Measurements from ENCODE around the gene C22orf39.
A peak's percentile ranks its signal among the peaks of the same experiment; 100 is the strongest.

C22orf39 gene

DNA sequence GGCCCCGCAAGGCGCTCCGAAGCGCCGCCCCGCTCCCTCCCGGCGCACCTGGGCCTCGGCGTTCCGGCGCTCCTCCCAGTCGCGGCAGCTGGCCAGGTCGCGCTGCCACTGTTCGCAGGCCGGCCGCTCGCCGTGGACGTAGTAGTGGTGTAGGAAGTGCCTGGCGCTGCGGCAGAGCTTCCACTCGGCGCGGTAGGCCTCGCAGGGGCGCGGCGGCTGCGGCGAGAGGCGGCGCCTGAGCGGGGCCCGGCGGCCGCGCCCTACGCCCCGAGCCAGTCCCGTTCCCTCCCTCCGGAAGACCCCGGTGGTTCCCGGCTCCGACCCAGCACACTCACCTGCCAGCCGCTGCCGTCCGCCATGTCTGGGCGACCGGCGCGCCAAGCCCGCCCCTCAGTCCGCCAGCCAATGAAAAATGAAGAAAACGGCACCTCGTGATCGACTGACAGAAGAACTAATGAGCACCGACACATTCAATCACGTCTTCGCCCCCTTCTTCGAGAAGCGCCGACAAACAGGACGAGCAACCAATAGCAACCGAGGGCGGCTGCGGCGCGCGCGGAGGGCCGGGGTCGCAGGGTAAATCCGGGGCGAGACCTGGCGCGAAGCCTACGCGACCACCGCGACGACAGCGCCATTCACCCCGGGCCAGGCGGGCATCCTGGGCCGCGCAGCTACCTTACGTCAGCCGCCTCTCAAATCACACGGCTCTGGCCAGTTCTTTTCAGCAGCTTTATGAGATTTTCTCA lies at the start of gene C22orf39:
Gene C22orf39, minus strand, starts transcription at position 382 of the 746 bp plus-strand sequence. Its CDS starts 23 bp downstream, at position 359.
- DNase-seq (ENCODE audit: low spot score), result peak; percentile 95

DNA sequence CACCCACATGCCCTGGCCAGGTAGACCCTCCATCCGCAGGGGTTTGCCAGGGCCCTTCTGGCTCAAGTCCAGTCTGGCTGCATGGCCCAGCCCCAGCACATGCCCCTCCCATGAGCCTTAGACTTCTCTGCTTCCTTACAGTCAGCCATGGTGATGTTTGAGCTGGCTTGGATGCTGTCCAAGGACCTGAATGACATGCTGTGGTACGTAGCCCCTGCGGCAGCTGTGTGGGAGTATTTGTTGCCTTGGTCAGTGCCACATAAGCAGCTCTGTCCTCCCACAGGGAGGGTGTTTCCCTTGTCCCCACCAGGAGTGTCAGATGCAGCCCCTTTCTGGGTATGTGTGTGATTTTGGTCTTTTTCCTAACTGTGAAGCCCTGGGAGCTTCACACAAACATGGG lies 49.7 kb upstream of the C22orf39 start:
- DNase-seq (ENCODE audit: low spot score), result no peak

- no peak for DNase-seq (ENCODE audit: low spot score)
Measured at GRCh38 chr22:19496324-19496630, 48.8 kb upstream of the C22orf39 start.

GRCh38 chr22:19495562-19496323 lies 48.2 kb upstream of the C22orf39 start:
- DNase-seq (ENCODE audit: low spot score), result no peak

- DNase-seq (ENCODE audit: low spot score), result no peak
Measured at GRCh38 chr22:19494676-19495173, 47.2 kb upstream of the C22orf39 start.

DNA sequence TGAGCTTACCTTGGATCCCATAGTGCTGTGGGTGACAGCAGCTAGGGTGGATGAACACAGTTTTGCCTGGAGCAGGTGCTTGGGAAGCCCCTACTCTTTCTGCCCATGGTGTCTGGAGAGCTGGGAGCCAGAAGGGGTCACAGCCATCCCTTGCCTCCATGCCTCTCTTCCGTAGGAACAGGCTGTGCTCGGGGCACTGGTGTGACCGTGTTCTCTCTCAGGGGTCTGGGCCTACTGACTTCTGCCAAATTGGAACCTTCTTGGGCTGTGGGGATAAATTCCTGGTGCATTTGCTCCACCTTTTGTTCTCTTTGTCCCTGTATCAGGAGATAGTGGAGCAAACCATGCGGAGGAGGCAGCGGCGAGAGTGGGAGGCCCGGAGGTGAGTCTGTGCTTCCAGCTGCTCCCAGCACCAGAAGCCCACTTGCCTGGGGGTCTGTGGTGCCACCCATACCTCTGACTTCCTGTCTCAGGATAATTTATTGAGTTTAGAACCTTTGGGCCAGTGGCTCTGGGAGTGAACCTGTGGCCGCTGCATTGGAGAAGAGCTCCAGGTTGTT lies 46.6 kb upstream of the C22orf39 start:
- DNase-seq (ENCODE audit: low spot score), result no peak

DNA sequence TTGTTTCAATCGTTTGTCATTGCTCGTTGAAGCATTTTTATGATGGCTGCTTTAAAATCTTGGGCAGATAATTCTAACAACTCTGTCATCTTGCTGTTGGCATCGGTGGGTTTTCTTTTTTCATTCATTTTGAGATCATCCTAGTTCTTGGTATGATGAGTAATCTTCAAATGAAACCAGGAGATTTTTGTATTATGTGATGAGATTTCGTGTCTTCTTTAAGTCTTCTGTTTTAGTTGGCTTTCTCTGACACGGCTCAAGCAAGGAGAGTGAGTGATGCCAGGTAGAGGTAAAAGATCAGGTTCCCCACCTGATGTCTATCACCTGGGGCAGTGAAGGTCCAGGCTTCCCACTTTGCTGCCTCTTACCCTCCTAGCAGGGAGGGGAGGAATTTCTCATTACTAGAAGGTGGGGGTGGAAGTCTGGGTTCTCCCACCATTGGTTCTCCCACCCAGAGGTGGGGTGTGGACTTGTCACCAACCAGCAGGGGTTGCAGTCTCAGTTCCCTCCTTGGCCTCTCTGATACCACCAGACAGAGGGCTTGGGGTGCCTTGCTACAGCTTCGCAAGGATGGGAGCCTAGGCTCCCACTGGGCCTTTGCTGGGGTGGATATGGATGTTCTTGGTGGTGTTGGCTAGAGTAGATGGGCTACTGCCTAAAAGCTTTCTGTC lies 45.1 kb upstream of the C22orf39 start:
- no peak for DNase-seq (ENCODE audit: low spot score)

DNA sequence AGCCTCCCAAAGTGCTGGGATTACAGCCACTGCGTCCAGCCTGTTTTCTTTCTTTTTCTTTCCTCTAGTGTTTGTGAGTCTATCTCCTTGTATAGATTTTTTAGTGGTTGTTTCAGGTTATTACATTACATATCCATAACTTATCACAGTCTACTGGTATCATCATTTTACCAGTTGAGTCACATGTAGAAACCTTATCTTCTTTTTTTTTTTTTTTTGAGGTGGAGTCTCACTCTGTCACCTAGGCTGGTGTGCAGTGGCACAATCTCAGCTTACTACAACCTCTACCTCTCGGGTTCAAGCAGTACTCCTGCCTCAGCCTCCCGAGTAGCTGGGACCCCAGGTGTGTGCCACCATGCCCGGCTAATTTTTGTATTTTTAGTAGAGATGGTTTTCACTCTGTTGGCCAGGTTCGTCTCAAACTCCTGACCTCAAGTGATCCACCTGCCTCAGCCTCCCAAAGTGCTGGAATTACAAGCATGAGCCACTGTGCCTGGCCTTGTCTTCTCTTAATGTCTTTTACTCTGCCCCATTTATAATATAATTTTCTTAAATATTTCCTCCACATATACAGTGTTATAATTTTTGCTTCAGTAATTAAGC lies 43.2 kb upstream of the C22orf39 start:
- no peak for DNase-seq (ENCODE audit: low spot score)

DNA sequence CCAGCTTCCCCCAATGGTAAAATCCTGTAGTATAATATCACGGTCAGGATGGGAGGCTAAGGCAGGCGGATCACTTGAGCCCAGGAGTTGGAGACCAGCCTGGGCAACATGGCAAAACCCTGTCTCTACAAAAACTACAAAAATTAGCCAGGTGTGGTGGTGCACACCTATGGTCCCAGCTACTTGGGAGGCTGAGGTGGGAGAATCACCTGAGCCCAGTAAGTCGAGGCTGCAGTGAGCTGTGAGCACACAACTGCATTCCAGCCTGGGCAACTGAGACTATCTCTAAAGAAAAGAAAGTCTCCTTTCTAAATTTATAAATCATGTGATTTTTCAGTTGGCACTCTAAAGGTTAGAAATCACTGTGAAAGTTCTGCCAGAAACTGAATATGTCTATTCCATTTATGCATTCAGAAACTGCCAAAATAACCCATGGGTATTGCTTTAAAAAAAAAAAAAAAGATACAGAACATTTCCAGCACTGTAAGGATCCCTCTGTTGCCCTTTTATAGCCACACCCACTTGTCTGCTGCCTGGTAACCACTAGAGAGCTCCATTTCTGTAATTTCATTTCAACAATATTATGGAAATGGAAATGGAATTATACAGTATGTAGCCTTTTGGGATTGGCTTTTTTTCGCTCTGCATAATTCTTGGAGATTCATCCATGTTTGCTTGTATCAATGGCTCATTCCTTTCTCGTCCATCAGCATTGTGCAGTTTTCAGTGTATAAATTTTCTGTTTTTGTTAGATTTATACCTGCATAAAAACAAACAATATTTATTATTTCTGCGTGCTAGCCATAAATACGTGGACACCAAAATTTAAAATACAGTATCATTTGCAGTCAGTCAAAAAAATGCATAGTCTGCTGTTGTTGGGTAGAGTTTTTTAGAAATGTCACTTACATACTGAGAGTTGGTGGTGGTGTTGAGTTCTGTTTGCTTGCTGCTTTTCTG lies 41.7 kb upstream of the C22orf39 start:
- DNase-seq (ENCODE audit: low spot score), result no peak

DNA sequence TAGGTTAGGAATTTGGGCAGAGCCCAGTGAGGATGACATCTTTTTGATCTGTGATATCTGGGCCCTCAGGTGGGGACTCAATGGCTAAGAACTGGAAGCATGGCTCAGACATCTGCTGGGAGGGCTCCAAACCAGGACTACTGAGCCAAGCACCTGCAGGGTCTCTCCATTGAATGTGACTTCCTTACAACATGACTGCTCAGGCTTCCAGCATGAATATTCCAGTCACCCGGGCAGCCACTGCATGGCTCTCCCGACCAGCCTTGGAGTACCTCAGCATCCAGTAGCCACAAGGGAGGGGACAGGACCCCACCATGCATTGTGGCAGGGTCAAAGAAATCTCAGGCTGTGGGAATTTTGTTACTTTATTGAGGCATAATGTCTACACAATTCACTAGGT lies 40.8 kb upstream of the C22orf39 start:
- DNase-seq (ENCODE audit: low spot score), result no peak

GRCh38 chr22:19483481-19484244 lies 36.2 kb upstream of the C22orf39 start:
- no peak for DNase-seq (ENCODE audit: low spot score)

GRCh38 chr22:19482297-19482696 lies 34.8 kb upstream of the C22orf39 start:
- no peak for DNase-seq (ENCODE audit: low spot score)

DNA sequence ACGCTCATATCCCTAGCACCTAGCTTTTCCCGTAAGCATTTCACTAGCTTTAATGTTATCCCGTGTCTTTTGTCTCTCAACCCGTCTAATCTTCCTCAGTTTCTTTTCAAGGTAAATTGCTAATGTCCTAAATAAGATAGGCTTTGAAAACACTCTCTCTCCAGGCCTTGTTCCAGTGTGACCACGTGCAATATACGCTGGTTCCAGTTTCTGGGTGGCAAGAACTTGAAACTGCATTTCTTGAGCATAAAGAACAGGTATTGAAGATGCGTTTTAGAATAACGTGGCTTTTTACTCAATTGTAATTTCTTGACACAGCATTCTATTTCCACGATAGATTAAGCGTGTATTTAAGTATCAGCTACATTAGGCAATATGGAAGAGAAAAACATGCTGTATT lies 33.3 kb upstream of the C22orf39 start:
- no peak for DNase-seq (ENCODE audit: low spot score)

- DNase-seq (ENCODE audit: low spot score), result no peak
Measured at GRCh38 chr22:19480173-19480568, 32.7 kb upstream of the C22orf39 start.

- DNase-seq (ENCODE audit: low spot score), result peak; percentile 99
Measured at GRCh38 chr22:19479355-19480172, 32.1 kb upstream of the C22orf39 start, which contains the start of gene CDC45. CDC45 (plus strand) TSS chr22:19479920; CDS start chr22:19479969, 49 bp downstream.

DNA sequence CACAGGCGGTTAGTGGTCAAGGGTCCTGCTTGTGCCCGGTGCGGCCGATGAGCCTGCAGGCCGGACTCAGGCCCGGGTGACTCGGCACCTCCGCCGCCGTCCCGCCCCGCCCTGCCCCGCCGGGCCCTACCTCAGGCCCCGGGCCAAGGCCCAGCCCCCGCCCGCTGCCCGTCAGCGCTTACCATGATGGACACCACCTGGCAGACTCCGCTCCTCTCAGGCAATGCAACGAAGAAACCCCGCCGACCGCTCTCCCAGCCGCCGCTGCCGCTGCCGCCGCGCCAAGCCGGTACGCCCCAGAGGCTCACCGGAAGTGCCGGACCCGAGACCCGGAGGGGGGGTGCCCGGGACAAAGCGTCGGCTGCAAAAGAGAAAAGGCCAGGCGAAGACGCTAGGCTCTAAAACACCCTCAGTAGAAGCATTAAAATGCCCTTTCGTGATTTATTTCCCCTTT lies 31.4 kb upstream of the C22orf39 start, which contains the start of gene UFD1:
Gene UFD1, minus strand, starts transcription at position 293 of the 454 bp plus-strand sequence. Its CDS starts 108 bp downstream, at position 185.
- DNase-seq (ENCODE audit: low spot score), result peak; percentile 83

- DNase-seq (ENCODE audit: low spot score), result no peak
Measured at GRCh38 chr22:19478045-19478900, 30.8 kb upstream of the C22orf39 start.

All from putamen (tissue), 1 donor.